HG03135 (cell line): ENCODE measurements around the gene SLC25A3.
"Not testable (repeated sequence)": the region's sequence is repeated elsewhere in the genome, so short reads cannot be mapped to it uniquely, and the experiment has no call there.

ENCODE experiments used
- ATAC-seq: cut with Tn5 transposase; IDR thresholded peaks from one replicate; pipeline ENCODE4 v1.9.1; 2021; ENCODE audit warnings: mild to moderate bottlenecking, moderate library complexity; ENCODE audit not compliant: unreplicated experiment

SLC25A3 gene

GRCh38 chr12:98594050-98594835, 757 bp downstream of the SLC25A3 start:
- peak; percentile 17 for ATAC-seq

- ATAC-seq = no peak
Observed at GRCh38 chr12:98595243-98595988, 1.9 kb downstream of the SLC25A3 start.

GRCh38 chr12:98597313-98597712, 3.8 kb downstream of the SLC25A3 start:
- ATAC-seq = not testable (repeated sequence)

GRCh38 chr12:98601924-98602323, 8.4 kb downstream of the SLC25A3 start:
- ATAC-seq = no peak

GRCh38 chr12:98606359-98606988, 13.0 kb downstream of the SLC25A3 start:
- ATAC-seq = no peak

- no peak for ATAC-seq
Observed at GRCh38 chr12:98610596-98610995, 17.1 kb downstream of the SLC25A3 start.

GRCh38 chr12:98612696-98613334, 19.3 kb downstream of the SLC25A3 start:
- peak; percentile 89 for ATAC-seq

GRCh38 chr12:98618952-98619351, 25.5 kb downstream of the SLC25A3 start:
- ATAC-seq = no peak

- ATAC-seq = peak; percentile 78
Observed at GRCh38 chr12:98635657-98636323, 42.3 kb downstream of the SLC25A3 start.

- no peak for ATAC-seq
Observed at GRCh38 chr12:98637068-98637467, 43.6 kb downstream of the SLC25A3 start.

- ATAC-seq = no peak
Observed at GRCh38 chr12:98638009-98638408, 44.5 kb downstream of the SLC25A3 start.

- ATAC-seq = no peak
Observed at GRCh38 chr12:98639491-98639890, 46.0 kb downstream of the SLC25A3 start.

- not testable (repeated sequence) for ATAC-seq
Observed at GRCh38 chr12:98642801-98643200, 49.3 kb downstream of the SLC25A3 start.

GRCh38 chr12:98644433-98644711, 50.9 kb downstream of the SLC25A3 start:
- ATAC-seq = peak; percentile 14

GRCh38 chr12:98644712-98645571, 51.5 kb downstream of the SLC25A3 start, which contains the start of the genes APAF1 and IKBIP:
APAF1 (plus strand) TSS chr12:98645290; CDS start chr12:98648360, 3,070 bp downstream.
IKBIP (minus strand) TSS chr12:98644788; CDS start chr12:98644701, 87 bp downstream.
- ATAC-seq = peak; percentile 83

- peak; percentile 2 for ATAC-seq
Observed at GRCh38 chr12:98645572-98646067, 52.1 kb downstream of the SLC25A3 start.

- no peak for ATAC-seq
Observed at GRCh38 chr12:98646294-98647090, 53.0 kb downstream of the SLC25A3 start.

GRCh38 chr12:98651328-98651727, 57.8 kb downstream of the SLC25A3 start:
- no peak for ATAC-seq
